ENCODE data around the gene GSTK1.
"Not testable (repeated sequence)": the region's sequence is repeated elsewhere in the genome, so short reads cannot be mapped to it uniquely, and the experiment has no call there.

GSTK1 gene

DNA sequence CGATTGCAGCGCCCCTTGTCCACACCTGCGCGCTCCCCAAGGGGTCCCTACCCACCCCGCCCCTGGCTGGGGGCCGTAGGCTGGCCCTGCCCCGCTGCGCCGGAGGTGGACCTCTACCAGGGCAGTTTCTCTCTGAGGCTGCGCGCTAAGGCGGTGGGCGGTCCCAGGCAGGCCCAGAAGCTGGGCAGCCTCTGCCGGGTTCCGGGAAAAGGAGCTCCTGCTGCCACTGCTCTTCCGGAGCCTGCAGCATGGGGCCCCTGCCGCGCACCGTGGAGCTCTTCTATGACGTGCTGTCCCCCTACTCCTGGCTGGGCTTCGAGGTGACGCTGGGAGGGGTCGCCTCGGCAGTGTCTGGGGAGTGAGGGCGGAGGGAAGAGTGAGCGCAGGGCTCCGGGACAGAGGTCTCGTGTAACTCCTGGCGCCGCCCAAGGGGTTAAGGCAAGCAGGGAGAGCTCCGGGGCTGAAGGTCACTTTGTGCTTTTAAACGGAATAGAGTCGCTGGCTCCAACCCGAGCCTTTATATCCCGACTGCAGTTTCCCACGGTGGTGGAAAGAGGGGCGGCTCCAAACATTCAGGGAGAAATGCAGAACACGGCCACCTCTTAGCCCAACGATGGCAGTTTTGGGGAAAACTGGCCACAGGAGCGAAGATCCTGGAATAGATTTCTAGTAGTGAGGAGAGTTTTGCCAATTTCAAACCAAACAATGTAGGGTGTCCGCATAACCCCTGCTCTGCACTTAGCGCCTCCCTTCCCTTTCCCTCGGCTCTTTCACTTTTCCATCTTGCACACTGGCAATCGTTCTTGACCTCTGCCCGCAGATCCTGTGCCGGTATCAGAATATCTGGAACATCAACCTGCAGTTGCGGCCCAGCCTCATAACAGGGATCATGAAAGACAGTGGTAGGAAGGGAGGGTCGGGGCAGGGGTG is at the start of gene GSTK1:
GSTK1 (plus strand) TSS at position 176 of the 930 bp plus-strand sequence; CDS start at position 249, 73 bp downstream.
- peak; percentile 85 for DNase-seq (ENCODE audit: low spot score)

DNA sequence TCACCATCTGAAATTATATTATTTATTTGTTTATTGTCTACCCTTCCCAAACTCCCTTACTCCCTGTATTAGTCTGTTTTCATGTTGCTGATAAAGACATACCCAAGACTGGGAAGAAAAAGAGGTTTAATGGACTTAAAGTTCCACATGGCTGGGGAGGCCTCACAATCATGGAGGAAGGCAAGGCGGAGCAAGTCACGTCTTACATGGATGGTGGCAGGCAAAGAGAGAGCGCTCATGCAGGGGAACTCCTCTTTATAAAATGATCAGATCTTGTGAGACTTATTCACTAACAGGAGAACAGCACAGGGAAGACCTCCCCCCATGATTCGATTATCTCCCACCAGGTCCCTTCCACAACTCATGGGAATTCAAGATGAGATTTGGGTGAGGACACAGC is 49.8 kb upstream of the GSTK1 start:
- DNase-seq (ENCODE audit: low spot score), result not testable (repeated sequence)

DNA sequence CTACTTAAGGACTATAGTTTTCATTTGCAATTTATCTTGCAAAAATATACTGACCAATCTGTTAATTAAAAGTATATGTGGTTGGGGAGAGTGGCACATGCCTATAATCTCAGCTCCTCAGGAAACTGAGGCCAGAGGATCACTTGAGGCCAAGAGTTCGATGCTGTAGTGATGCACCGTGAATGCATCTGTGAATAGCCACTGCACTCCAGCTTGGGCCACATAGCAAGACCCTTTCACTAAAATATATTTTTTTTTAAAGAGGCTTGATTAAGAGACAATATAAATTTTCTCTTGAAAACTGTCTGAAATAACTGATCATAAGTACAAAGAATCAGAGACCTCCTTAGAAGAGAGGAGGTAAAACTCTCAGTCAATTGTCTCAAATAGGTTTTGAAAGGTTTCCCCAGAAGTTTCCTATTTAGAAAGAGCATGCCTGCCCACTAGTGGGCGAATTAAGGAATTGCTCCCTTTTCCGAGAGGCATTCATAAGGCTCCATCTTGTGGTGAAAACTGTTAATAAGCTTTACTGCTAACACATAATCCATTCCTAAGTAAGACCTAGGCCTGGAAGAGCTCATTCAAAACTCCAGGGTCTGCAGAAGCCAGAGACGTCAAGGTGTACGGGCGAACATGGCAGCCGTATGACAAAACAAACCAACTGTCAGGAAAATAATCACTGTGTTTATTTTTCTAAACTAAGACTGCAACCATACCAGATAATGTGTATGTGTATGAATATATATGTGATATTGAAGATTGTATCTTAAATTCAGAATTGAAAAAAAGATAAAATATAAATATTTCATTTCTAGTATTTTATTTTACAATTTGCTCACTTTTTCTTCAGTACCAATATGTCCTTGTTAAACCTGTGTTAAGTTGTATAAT is 48.2 kb upstream of the GSTK1 start:
- DNase-seq (ENCODE audit: low spot score), result peak; percentile 83

DNA sequence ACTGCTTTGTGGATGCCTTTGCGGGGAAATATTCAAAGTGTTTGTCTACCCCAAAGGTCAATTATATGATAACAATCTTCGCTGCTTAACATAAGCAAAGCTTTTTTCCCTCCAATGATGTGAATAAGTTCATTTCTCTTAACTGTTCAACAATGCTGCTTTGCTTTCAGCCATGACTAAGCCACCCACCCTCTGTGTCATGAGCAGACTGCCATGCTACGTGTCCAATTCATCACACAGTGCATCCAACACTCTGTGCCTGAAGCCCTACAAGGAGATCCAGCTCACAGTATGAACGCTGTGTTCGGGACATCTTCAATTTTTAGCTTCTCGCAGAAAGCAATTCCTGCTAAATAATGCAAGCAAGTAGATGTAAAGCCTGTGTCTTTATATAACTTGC is 47.1 kb upstream of the GSTK1 start:
- DNase-seq (ENCODE audit: low spot score), result no peak

DNA sequence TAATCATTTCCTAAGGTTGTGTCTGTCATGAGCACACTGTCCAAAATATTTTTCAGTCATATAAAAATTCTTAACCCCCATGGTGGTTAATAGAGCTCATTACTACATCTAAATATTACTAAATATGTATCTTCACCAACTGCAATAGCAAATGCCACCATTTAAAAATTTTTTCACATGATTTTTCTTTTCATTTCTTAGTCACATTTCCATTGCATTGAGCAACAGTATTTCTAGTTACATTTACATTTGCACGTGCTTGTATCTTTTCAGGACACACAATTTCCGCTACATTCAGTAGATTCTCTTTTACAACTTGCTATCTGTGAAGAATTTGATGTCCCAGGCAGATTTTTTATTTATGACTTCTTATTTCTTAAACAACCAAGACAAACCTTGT is 46.6 kb upstream of the GSTK1 start:
- no peak for DNase-seq (ENCODE audit: low spot score)

DNA sequence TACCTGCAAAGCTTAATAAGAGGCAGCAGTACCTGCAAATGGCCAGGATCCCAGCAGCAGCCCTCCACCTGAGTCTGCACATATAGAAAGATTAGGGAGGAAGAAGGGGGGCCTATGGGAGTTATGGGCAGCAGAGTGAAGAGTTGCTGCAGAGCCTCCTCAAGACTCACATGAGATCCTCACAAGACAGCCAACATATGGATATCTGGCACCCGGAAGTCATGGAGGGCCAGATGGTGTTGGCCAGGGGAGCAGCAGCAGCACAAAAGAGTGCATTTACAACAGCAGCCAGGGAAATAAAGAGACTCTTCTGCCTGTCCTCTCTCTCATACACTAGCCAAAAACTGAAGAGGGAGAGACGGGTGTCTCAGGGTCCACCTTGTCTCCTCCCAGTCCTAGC is 45.4 kb upstream of the GSTK1 start:
- DNase-seq (ENCODE audit: low spot score), result no peak

DNA sequence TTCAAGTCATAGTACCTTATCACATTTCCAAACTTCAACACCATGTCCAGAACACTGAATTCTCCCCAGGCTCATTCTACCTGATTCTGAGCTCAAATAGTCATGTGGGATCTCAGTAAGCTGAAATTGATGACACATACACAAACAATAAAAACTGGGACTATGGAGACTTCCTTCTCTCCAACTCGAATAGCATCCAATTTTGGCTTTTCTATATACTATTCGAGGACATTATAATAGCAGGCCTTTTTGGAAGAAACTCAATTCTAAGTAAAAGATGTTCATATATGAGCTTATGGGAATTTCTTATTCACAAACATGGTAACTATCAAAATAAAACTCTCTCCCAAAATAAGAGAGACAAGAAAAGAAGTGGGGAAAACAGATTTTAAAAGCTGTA is 42.0 kb upstream of the GSTK1 start:
- DNase-seq (ENCODE audit: low spot score), result no peak

DNA sequence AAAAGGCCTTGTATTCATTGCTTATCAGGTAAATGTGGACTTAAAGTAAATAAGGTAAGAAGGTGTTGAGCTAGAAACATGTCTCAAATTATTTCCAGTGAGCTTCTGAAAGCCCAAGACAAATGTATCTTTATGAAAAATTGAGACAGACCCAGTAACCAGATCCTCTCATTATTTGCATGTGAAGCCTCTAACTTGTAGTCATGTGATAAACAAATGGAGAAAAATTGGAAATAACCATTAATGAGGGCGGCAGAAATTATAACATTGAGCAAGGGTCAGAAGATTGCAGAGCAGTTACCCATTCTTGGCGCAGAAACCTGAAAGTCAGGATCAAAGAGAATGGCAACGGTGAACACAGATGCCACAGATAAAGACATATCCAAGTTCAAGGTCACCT is 41.5 kb upstream of the GSTK1 start, which contains the start of gene TAS2R40:
TAS2R40 (plus strand) TSS at position 301 of the 400 bp plus-strand sequence; CDS start at position 343, 42 bp downstream.
- no peak for DNase-seq (ENCODE audit: low spot score)

DNA sequence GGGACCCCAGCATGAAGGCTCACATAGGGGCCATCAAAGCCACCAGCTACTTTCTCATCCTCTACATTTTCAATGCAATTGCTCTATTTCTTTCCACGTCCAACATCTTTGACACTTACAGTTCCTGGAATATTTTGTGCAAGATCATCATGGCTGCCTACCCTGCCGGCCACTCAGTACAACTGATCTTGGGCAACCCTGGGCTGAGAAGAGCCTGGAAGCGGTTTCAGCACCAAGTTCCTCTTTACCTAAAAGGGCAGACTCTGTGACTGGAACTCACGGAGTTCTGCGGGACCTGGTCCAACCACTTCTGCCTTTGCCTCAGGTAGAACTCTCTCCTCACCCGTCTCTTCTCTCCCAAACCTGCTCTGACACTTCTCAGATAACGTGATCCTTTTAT is 40.5 kb upstream of the GSTK1 start:
- DNase-seq (ENCODE audit: low spot score), result no peak

DNA sequence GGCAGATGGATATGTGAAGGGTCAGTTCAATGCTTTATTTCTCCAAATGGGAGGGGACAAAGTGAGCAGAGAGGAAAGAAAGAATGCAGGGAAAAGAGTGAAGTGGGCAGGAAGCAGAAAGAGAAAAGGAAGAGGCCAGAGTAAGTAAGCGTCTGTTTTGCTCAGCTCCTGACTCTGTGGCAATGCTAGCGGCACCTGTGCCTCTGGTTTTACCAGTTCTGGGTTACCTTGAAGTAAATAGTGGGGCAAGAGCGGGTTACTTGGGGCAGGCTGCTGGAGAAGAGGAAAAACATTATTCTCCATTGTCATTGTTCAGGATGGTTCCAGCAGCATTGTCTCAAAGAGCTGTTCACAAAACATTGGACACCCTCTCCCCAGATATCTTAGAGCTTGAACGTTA is 39.5 kb upstream of the GSTK1 start:
- no peak for DNase-seq (ENCODE audit: low spot score)

DNA sequence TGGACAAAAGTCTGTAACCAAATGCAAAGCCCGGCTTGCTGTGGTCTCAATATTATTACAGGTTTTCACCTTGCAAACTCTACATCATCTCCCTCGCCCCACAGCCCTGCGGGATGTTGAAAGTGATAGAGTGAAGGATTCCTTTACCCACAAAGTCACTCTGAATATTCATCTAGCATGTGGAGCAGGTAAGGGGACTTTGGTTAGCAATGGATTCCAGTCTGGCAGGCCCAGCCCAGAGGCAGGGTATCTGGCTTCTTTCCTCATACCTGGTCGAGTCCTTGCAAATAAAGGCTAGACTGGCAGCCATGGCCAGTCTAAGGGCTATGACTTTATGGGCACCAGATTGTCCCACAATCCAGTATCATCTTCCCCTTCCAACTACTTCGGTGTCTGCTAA is 38.2 kb upstream of the GSTK1 start:
- DNase-seq (ENCODE audit: low spot score), result no peak

DNA sequence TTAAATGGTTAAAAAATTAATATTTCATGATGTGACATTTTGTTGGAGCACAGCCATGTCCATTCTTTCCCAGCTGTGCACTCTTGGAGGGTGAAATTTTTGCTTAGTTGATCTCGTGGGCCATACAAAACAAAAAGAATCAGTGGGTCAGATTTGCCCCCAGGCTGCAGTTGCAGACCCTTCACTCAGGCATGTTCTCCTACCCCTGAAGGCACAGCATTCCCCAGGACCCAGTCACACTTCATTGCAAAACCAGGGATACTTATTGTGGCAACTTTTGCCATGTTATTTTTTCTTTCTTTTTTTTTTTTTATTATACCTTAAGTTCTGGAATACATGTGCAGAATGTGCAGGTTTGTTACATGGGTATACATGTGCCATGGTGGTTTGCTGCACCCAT is 35.4 kb upstream of the GSTK1 start:
- no peak for DNase-seq (ENCODE audit: low spot score)

DNA sequence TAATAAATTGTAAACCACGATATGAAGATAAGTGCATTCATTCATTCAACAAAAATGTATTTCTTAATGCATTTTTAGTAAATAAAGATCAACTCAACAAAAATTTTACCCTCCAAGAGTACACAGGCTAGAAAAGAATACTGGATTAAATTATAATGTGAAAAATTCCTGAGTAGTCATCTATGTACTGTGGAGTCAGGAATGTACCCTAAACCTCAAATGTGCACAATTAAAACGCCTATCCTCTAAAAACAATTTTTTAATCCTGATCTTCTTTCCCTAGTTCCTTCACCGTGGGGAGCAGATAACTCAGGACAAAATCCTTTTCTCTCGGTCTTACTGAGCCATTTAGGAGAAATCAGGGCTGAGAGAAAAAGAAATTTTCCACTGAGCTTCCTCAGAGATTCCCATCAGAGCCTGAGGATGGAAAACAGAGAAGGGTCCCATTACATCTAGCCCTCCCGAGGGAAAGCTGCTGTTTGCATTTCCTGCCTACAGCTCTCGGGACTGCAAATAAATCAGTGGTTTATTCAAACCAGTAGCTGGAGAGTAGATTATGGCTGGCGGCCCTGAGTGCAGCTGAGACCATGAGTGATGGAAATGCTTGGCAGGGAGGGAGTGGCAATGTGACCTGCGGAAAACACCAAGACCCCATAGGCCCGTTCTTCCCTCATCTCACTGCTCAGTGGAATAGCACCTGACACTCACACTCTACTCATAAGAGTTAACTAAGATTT is 34.0 kb upstream of the GSTK1 start:
- no peak for DNase-seq (ENCODE audit: low spot score)

DNA sequence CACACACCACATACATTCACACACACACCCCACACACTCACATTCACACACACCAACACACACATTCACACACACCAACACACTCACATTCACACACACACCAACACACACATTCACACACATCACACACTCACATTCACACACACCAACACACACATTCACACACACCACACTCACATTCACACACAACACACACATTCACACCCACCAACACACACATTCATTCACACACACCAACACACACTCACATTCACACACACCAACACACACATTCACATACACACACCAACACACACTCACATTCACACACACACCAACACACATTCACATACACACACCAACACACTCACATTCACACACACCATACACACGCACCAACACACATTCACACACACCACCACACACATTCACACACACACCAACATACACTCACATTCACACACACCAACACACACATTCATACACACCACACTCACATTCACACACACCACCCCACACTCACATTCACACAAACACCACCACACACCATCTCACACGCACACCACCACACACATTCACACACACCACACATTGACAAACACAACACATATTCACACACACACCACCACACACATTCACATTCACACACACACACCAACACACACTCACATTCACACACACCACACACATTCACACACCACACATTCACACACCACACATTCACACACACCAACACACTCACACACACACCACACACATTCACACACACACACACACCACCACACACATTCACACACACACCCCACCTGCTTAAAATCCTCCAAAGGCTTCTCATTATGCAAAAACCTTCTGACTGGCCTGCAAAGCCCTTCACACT is 32.4 kb upstream of the GSTK1 start:
- DNase-seq (ENCODE audit: low spot score), result no peak

DNA sequence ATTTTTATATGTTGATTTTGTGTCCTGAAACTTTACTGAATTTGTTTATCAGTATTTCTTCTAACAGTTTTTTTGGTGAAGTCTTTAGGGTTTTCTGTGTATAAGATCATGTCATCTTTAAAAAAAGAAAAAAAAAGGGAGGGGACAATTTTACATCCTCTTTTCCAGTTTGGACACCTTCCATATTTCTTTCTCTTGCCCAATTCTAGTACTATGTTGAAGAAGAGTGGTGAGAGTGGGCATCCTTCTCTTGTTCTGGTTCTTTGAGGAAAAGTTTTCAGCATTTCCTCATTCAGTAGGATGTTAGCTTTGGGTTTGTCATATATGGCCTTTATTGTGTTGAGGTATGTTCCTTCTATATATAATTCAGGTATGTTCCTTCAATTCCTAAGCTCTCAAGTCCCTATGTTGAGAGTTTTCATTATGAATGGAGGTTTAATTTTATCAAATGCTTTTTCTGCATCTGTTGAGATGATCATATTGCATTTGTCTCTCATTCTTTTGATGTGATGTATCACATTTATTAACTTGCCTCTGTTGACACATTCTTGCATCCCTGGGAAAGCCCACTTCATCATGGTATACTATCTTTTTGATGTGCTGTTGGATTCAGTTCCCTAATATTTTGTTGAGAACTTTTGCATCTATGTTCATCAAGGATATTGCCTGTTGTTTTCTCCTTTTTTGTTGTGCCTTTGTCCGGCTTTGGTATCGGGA is 29.3 kb upstream of the GSTK1 start:
- DNase-seq (ENCODE audit: low spot score), result no peak

DNA sequence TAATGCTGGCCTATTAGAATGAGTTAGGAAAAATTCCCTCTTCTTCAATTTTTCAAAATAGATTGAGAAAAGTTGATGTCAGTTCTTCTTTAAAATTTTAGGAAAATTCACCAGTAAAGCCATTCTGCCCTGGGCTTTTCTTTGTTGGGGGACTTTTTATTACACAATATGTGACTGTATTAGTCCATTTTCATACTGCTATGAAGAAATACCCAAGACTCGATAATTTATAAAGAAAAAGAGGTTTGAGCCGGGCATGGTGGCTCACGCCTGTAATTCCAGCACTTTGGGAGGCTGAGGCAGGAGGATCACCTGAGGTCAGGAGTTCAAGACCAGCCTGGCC is 28.7 kb upstream of the GSTK1 start:
- DNase-seq (ENCODE audit: low spot score), result no peak

DNA sequence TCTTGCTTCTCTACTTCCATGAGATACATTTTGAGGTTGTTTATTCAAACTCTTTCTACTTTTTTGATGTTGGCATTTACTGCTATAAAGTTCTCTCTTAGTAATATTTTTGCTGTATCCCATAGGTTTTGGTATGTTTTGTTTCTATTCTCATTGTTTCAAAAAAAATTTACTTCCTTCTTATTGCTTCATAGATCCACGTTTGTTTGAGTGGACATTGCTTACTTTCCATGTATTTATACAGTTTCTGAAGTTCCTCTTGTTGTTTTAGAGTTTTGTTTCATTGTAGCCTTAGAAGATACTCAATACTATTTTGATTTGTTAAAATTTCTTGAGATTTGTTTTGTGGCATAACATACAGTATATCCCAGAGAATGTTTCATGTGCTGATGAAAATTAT is 27.7 kb upstream of the GSTK1 start:
- DNase-seq (ENCODE audit: low spot score), result no peak

DNA sequence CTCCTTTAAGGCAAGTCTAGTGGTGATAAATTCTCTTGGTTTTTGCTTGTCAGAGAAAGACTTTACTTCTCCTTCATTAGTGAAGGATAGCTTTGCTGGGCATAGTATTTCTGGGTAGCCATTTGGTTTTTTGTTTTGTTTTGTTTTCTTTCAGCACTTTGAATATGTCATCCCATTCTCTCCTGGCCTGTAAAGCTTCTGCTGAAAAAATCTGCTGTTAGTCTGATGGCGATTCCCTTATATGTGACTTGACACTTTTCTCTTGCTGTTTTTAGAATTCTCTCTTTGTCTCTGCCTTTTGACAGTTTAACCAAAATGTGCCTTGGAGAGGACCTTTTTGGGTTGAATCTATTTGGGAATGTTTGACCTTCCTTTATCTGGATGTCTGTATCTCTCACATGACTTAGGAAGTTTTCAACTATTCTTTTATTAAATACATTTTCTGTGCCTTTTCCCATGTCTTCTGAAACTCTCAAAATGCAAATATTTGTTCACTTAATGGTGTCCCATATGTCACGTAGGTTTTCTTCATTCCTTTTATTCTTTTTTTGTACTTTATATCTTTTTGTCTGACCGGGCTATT is 26.7 kb upstream of the GSTK1 start:
- DNase-seq (ENCODE audit: low spot score), result no peak

DNA sequence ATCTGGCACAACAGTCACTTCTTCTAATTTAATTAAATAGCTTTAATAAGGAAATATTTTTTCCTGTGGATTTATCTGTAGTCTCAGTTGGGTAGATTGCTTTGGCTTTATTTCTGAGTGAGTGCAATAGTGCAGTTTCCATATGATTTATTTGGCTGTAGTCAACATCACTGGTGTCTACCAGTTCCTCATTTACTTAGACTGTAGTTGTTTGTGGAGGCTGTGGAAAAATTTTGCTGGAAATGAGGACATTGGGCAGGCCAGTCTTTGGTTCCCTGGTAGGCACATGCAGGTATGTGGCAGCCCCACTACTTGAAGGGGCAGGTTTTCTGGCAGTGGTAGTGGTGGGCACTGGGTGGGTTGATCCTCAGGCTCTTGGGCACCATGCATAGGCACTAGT is 25.9 kb upstream of the GSTK1 start:
- DNase-seq (ENCODE audit: low spot score), result no peak

DNA sequence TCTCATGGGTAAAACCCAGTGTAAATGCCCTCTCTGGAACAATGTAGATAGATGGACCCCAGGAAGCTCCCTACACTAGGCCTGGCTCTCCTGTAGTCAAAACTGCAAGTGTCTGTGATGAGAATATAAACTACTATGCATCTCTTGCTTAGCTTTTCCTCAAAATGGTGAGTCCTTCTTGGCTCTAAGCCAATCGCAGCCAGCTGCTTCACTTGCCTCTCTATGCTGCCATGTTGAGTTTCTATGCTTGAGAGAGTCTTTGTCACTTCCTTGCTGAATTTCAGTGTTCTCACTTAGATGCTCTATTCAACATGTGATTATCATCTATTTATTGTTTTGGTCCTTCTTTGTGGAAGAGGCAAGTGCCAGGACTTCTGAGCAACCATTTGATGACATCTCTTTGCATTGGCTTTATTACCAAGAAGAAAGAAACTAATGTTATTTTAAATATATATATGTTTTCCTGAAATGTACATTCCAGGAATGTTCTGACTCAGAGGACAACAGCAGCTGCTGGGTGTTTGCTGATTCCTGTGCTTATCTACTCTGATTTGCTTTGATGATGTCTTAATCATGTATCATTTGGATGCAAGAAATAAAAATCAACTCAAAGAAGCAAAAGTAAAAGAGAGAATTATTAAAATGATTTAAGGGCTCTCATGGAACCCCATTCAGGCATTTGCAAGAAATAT is 24.8 kb upstream of the GSTK1 start:
- no peak for DNase-seq (ENCODE audit: low spot score)
